GM12878 (cell line): Measurements from ENCODE around the gene ATXN7L3B. TPM values are rescaled to one million over a fixed set of nuclear protein-coding genes. Genes with fewer than 3 reads are reported as not detected.

Experiments
- EED ChIP-seq: sonication (generic); IDR thresholded peaks from 2 replicates; pipeline ENCODE4 v1.6.1; 2016; ENCODE audit warnings: antibody characterized with exemption, low read depth
- EGR1 ChIP-seq, 2 experiments: IDR thresholded peaks; 1 replicate in 1 of 2; 2 replicates in 1 of 2; pipeline ENCODE4 v1.6.1; 2011 to 2012; ENCODE audit warnings: low read depth in 2 of 2, low read length in 2 of 2, borderline replicate concordance in 1 of 2, mild to moderate bottlenecking in 1 of 2, moderate library complexity in 1 of 2
- FOS ChIP-seq: IDR thresholded peaks from 3 replicates; pipeline ENCODE4 v1.6.1; 2011; ENCODE audit warnings: borderline replicate concordance; ENCODE audit not compliant: insufficient read length; ENCODE audit errors: extremely low read depth
- GABPA ChIP-seq: IDR thresholded peaks from 2 replicates; pipeline ENCODE4 v1.6.1; 2014; ENCODE audit warnings: antibody characterized with exemption, low read depth, mild to moderate bottlenecking, inconsistent platforms
- HCFC1 ChIP-seq: fragments of 150-350 bp; IDR thresholded peaks from 2 replicates; pipeline ENCODE4 v1.6.1; 2014; ENCODE audit warnings: low read length
- IKZF1 ChIP-seq: fragments of 450-650 bp; conservative IDR thresholded peaks from 2 replicates; pipeline ENCODE4 v1.6.1; 2017; ENCODE audit warnings: antibody characterized with exemption, mild to moderate bottlenecking
- NRF1 ChIP-seq: conservative IDR thresholded peaks from 2 replicates; pipeline ENCODE4 v1.6.1; 2011; ENCODE audit warnings: mild to moderate bottlenecking, low read depth, low read length, improper control_type of control experiment
- RB1 ChIP-seq: fragments of 450-650 bp; formaldehyde crosslinking; IDR thresholded peaks from 2 replicates; pipeline ENCODE4 v1.6.1; 2017; ENCODE audit warnings: mild to moderate bottlenecking, borderline replicate concordance
- SMAD1 ChIP-seq: fragments of 450-650 bp; IDR thresholded peaks from 2 replicates; pipeline ENCODE4 v1.6.1; 2018; ENCODE audit warnings: mild to moderate bottlenecking, low read depth; ENCODE audit not compliant: partially characterized antibody
- SMC3 ChIP-seq: IDR thresholded peaks from 2 replicates; pipeline ENCODE4 v1.6.1; 2011; ENCODE audit warnings: low read length, improper control_type of control experiment, borderline replicate concordance
- TAF1 ChIP-seq: IDR thresholded peaks from 2 replicates; pipeline ENCODE4 v1.6.1; 2011; ENCODE audit warnings: mild to moderate bottlenecking, low read depth, low read length, borderline replicate concordance
- TBL1XR1 ChIP-seq: IDR thresholded peaks from 2 replicates; pipeline ENCODE4 v1.6.1; 2012; ENCODE audit warnings: low read depth, low read length, improper control_type of control experiment
- TCF3 ChIP-seq: IDR thresholded peaks from 2 replicates; pipeline ENCODE4 v1.6.1; 2012; ENCODE audit warnings: low read depth, mild to moderate bottlenecking, low read length, borderline replicate concordance; ENCODE audit not compliant: insufficient read depth
- TCF7 ChIP-seq: IDR thresholded peaks from 2 replicates; pipeline ENCODE4 v1.6.1; 2014; ENCODE audit warnings: antibody characterized with exemption, borderline replicate concordance
- ZNF274 ChIP-seq: IDR thresholded peaks from one replicate; pipeline ENCODE4 v1.8.0; 2011; ENCODE audit not compliant: insufficient read length, insufficient read depth
- polyA plus RNA-seq, 11 experiments: library from polyadenylated mRNA; depleted of rRNA in 4 of 11; unstranded in 6 of 11; stranded (reverse) in 5 of 11; fragments of >200 nt; fragmentation: Nextera tagmentation in 4 of 11; fragmentation: Illumina TruSeq in 1 of 11; extraction: Ambion mirVana in 4 of 11; extraction: Trizol in 1 of 11; gene quantifications; 1 replicate in 1 of 11; 2 replicates in 10 of 11; pipeline versions ENCODE4 v1.2.1 to v1.2.3, GENCODE V29; 2011 to 2016; ENCODE audit warnings: inconsistent platforms in 2 of 11, missing spikeins in 2 of 11, low read depth in 1 of 11
- total RNA-seq, 4 experiments: library from RNA; depleted of rRNA in 3 of 4; stranded (reverse); fragments of >200 nt in 3 of 4; fragmentation: Illumina TruSeq in 1 of 4; extraction: Trizol in 1 of 4; gene quantifications; 2 replicates each; pipeline versions ENCODE4 v1.2.1 to v1.2.3, GENCODE V29; 2013 to 2021
- TF ChIP-seq, protein P1 (sequence below): fragments of 450-650 bp; IDR thresholded peaks from 2 replicates; pipeline ENCODE4 v1.6.1; 2016; ENCODE audit warnings: mild to moderate bottlenecking
- TF ChIP-seq, protein P2 (sequence below): fragments of 450-650 bp; conservative IDR thresholded peaks from 2 replicates; pipeline ENCODE4 v1.6.1; 2017; ENCODE audit warnings: mild to moderate bottlenecking, moderate library complexity
- TF ChIP-seq, protein P3 (sequence below): fragments of 150-350 bp; IDR thresholded peaks from 2 replicates; pipeline ENCODE4 v1.6.1; 2014; ENCODE audit warnings: mild to moderate bottlenecking, low read depth, low read length
- TF ChIP-seq, protein P4 (sequence below): IDR thresholded peaks from 2 replicates; pipeline ENCODE4 v1.6.1; 2011; ENCODE audit warnings: low read depth, mild to moderate bottlenecking, low read length, moderate library complexity, borderline replicate concordance; ENCODE audit errors: extremely low read depth
- TF ChIP-seq, protein P5 (sequence below): IDR thresholded peaks from 2 replicates; pipeline ENCODE4 v1.6.1; 2011; ENCODE audit warnings: borderline replicate concordance, low read depth, mild to moderate bottlenecking, moderate library complexity, mixed read lengths, low read length; ENCODE audit not compliant: insufficient read depth; ENCODE audit errors: extremely low read length

Gene ATXN7L3B
- total and polyA plus RNA-seq, 10 of the 15 experiments (the other 5 are each of a cell fraction or from before 2014, with no cell fraction given): 6.3 to 36.1 (median 21.7) TPM

DNA sequence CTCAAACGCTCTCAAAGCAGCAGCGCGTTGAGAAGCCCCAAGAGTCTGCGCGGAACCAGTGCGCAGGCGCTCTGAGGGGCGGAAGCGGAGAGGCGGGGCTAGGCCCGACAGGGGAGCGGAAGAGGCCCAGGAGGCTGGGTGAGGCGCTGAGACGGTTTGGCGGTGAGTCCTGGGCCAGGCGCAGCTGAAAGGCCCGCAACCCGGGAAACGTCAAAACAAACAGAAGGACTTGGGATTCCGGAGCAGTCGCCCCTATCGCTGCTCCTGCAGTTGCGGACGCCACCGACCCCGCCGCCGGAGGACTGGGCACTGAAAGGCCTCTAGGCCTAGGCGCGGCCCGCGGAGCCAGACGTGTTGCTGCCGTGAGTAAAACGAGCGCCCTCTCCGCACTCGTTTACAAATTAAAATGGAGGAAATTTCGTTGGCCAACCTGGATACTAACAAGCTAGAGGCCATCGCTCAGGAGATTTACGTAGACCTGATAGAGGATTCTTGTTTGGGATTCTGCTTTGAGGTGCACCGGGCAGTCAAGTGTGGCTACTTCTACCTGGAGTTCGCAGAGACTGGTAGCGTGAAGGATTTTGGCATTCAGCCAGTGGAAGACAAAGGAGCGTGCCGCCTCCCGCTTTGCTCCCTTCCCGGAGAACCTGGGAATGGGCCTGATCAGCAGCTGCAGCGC lies at the start of gene ATXN7L3B (continued):
- TF ChIP-seq, protein P1, sequence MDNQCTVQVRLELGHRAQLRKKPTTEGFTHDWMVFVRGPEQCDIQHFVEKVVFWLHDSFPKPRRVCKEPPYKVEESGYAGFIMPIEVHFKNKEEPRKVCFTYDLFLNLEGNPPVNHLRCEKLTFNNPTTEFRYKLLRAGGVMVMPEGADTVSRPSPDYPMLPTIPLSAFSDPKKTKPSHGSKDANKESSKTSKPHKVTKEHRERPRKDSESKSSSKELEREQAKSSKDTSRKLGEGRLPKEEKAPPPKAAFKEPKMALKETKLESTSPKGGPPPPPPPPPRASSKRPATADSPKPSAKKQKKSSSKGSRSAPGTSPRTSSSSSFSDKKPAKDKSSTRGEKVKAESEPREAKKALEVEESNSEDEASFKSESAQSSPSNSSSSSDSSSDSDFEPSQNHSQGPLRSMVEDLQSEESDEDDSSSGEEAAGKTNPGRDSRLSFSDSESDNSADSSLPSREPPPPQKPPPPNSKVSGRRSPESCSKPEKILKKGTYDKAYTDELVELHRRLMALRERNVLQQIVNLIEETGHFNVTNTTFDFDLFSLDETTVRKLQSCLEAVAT: peak; percentile 86
- TF ChIP-seq, protein P2, sequence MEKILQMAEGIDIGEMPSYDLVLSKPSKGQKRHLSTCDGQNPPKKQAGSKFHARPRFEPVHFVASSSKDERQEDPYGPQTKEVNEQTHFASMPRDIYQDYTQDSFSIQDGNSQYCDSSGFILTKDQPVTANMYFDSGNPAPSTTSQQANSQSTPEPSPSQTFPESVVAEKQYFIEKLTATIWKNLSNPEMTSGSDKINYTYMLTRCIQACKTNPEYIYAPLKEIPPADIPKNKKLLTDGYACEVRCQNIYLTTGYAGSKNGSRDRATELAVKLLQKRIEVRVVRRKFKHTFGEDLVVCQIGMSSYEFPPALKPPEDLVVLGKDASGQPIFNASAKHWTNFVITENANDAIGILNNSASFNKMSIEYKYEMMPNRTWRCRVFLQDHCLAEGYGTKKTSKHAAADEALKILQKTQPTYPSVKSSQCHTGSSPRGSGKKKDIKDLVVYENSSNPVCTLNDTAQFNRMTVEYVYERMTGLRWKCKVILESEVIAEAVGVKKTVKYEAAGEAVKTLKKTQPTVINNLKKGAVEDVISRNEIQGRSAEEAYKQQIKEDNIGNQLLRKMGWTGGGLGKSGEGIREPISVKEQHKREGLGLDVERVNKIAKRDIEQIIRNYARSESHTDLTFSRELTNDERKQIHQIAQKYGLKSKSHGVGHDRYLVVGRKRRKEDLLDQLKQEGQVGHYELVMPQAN: peak; percentile 70
- no peak; the same call in 1 of the 2 replicates for TF ChIP-seq RB1
- peak; percentile 79 for TF ChIP-seq IKZF1
- TF ChIP-seq TCF7: no peak
- TF ChIP-seq TCF3: 0 out of 2 replicates have a peak, but pooled peaks have one; percentile 45
- no peak for TF ChIP-seq EED
- TF ChIP-seq, protein P3, sequence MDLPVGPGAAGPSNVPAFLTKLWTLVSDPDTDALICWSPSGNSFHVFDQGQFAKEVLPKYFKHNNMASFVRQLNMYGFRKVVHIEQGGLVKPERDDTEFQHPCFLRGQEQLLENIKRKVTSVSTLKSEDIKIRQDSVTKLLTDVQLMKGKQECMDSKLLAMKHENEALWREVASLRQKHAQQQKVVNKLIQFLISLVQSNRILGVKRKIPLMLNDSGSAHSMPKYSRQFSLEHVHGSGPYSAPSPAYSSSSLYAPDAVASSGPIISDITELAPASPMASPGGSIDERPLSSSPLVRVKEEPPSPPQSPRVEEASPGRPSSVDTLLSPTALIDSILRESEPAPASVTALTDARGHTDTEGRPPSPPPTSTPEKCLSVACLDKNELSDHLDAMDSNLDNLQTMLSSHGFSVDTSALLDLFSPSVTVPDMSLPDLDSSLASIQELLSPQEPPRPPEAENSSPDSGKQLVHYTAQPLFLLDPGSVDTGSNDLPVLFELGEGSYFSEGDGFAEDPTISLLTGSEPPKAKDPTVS: no peak
- no peak for TF ChIP-seq EGR1 (IDR thresholded peaks at IDR 0.05; ENCODE audit: borderline replicate concordance in 1 of 2, low read depth in 2 of 2, low read length in 2 of 2)
- no peak for TF ChIP-seq ZNF274
- TF ChIP-seq, protein P4, sequence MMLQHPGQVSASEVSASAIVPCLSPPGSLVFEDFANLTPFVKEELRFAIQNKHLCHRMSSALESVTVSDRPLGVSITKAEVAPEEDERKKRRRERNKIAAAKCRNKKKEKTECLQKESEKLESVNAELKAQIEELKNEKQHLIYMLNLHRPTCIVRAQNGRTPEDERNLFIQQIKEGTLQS: no peak
- peak; percentile 80 for TF ChIP-seq GABPA
- TF ChIP-seq FOS: no peak
- TF ChIP-seq HCFC1: peak; percentile 55
- TF ChIP-seq TBL1XR1: no peak
- TF ChIP-seq SMC3: no peak
- TF ChIP-seq TAF1: peak; percentile 65
- TF ChIP-seq NRF1: peak; percentile 90
- TF ChIP-seq, protein P5, sequence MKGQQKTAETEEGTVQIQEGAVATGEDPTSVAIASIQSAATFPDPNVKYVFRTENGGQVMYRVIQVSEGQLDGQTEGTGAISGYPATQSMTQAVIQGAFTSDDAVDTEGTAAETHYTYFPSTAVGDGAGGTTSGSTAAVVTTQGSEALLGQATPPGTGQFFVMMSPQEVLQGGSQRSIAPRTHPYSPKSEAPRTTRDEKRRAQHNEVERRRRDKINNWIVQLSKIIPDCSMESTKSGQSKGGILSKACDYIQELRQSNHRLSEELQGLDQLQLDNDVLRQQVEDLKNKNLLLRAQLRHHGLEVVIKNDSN: no peak
- no peak for TF ChIP-seq SMAD1
